Measurements from ENCODE around the gene SRD5A1.

- no peak for TF ChIP-seq POLR2A (IDR thresholded peaks at IDR 0.05)
- no peak for TF ChIP-seq CTCF (IDR thresholded peaks at IDR 0.05)
These were observed 4.3 kb downstream of the SRD5A1 start for GRCh38 chr5:6637590-6637989.

All from uterus (tissue), 2 donors.